CD4-positive, alpha-beta T cell treated with Interferon alpha-2 for 1 hour (primary cell): ENCODE data around the gene ACTL10.

Source experiments
- DNase-seq, 2 donors: peaks; one replicate each; pipeline ENCODE4 v3.0.0-alpha.2; 2020 to 2022

Gene ACTL10

DNA sequence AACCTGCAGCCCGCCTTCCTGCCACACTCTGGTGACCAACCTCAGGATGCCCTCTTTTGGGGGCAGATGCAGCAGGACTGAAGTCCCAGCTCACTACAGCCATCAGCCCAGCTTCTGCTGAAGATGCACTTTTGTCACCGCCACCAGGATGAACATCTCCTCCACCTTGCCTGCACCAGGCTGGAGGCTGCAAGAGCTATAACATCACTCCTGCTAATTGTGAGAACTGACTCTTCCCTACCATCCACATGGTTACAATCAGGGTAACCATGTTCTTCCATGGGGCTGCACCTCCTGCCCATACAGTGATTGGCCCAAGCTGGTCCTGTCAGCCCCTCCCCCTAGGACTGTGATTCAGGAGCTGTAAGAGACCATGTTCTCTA, 2.0 kb upstream of the ACTL10 start:
- no peak for DNase-seq

DNA sequence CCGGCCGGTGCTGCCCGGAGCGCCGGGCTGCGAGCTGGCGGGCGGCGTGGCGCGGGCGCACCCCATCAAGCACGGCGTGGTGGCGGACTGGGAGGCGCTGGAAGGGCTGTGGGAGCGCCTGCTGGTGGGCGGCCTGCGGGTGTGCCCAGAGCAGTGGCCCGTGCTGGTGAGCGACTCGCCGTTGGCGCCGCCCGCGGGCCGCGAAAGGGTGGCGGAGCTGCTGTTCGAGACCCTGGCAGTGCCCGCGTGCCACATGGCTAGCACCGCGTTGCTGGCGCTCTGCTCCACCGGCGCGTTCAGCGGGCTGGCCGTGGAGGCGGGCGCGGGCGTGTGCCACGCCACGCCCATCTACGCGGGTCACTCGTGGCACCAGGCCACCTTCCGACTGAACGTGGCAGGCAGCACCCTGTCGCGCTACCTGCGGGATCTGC, 517 bp downstream of the ACTL10 start:
- peak; percentile 28 to 54 for DNase-seq

- peak; percentile 76 to 82 for DNase-seq
Observed at GRCh38 chr20:33667676-33668465, 1.1 kb downstream of the ACTL10 start.

GRCh38 chr20:33668466-33669155, 1.9 kb downstream of the ACTL10 start:
- DNase-seq = no peak

DNA sequence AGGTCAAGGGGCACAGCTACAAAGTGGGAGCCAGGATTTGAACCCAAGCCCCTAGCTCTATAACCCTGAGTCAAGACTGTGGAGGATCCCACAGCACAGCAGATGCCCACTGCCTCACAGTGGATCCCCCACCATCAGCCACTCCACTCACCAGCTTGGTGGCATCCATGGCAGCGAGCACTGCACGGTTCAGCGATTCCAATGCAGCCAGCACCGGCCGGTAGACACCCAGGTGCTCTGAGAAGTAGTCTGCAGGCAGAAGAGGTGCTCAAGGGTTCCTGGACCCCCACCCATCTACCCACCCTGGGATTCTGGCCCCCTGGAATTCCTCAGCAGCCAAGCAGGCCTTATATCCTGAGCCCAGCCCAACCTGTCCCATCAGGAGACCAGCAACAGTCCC, 2.5 kb downstream of the ACTL10 start:
- DNase-seq = no peak

GRCh38 chr20:33669873-33670640, 3.3 kb downstream of the ACTL10 start:
- DNase-seq = no peak

DNA sequence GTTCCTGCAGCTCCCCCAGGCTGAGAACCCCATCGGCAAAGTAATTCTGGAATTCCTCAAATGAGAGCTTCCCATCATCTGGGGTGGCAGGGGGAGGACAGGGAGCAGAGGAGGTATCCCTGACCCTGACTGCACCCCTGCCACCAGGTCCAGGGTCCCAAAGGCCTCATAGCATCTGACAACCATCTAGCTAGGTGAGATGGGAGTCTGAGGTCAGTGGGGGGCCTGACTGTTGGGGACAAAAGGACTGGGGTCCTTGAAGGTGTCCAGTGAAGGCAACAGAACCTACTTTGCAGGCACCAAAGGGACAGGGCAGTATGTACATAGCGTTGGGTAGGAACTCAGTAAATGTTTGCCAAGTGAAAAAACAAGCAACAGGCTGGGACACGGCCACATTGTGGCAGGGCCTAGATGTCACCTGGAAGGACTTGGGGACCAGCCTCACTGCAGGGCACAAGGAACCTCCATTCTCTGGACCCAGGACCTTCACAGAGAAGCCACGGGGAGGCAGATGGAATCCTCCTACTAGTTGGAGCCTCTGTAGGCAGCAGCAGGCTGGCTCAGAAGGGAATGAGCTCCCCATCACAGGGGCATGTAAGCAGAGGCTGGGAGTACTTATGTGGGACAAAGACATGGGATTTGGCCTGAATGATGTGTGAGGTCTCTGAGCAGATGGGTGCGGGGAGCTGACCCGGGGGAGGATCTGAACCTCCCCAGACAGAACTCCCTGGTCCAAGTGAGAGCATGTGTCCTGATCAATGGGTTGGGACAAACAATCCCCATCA, 4.2 kb downstream of the ACTL10 start:
- no peak for DNase-seq

- DNase-seq = no peak
Observed at GRCh38 chr20:33671573-33672288, 5.0 kb downstream of the ACTL10 start.

DNA sequence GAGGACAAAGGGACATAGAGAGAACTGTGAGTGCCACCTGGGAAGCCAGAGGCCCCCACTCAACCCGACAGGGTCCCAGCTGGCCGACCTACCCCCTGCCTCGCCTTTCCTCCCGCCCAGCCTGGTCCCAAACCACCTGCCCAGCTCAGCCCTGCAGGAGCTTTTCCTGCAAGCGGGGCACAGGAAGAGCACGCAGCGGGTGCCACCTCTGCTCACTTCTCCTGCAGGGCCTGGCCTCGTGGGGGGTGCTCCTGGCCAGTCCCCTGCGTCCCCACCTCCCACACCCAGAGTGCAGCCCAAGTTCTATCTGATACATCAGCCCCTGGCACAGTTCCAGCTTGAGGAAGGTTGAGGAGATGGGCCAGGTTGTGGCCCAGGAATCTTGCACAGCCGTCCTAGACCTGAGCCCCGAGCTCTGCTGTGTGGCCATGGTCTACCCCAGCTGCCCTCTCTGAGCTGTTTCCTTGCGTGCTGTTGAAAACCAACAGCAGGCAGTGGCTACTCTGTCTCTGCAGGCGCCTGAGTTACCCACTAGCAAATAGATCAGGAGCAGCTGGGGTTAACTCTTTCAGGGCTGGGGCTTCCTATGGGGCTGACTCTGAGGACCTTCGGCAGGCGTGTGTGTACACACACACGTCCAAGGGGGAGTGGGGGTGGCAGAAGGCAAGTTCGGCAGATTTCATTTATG, 5.8 kb downstream of the ACTL10 start:
- DNase-seq = no peak

- no peak for DNase-seq
Observed at GRCh38 chr20:33673114-33673409, 6.3 kb downstream of the ACTL10 start.

DNA sequence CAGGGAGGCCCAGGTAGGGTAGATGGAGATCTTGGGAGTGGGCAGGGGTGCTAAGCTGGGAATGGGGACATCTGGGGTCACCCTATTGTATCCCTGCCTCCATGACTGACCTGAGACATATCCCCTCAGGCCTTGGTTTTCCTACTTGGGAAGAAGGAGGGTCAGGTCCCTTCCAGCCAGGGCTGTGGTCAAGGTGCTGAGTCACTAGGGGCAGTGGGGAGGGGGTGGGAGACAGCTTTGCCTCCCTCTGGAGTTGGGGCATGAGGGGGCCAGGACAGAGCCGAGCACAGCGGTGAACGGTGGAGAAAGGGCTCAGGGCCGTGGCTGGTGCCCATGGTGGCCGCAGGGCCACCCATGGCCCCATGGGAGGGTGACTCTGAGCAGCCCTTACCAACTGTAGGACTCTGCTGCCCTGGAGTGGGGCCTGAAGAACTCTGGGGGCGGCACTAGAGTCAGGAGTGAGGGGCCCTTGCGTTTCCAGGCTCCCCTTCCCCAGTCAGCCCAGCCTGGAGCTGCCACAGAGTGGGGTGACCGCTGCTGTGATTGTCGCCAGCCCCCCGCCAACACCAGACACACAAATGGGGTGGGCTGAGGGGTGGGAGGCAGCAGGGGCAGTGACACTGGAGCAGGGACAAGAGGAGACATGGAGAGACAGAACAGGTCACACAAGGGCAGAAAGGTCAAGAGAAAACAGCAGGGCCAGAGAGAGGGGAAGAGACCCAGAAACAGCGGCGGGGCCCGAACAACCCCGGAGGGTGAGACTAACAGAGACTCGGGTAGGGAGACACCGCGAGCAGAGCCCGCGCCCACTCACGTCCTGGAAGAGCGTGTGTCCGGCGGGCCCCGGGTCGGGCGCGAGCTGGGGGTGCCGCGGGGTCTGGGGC, 6.9 kb downstream of the ACTL10 start:
- DNase-seq = no peak

GRCh38 chr20:33674294-33675135, 7.8 kb downstream of the ACTL10 start, which contains the start of gene NECAB3:
TSS of gene NECAB3 (minus strand) at chr20:33674428. CDS start at chr20:33674352, 76 bp downstream.
- DNase-seq = peak; percentile 60 to 74

DNA sequence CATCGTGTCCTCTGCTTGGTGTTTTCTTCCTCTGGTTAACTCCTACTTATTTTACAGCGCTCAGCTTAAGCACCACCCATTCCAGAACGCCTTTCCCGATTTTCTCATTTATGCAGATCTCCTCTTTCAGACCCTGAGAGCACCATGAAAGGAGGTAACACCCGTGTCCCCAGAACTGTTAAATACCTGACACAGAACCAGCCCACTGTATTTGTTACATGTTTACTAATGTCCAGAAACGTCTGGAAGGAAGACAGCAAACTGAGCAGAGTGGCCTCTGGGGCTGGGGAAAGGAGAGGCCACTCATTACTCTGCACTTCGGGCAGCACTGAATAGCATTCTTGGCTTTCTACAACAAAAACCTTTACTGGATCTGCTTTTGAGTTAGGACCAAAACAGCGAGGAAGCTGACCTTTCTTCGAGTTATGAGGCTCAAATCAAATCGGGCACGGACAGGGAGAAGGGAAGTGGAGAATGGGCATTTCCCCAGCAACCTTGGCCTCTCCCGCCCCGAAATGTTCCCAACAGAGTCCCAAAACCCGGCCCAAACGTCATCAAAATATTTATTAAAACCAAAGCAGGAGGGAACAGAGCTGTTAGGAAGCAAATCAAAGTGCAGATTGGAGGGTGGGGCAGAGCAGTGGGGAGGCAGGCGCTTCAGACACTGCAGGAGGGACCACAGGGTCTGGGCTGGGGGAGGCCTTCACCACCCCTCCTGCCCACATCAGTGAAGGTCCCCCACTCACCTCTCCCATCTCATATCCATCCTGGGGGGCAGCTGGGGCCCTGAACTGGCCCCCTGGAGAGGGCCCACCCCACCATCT, 8.6 kb downstream of the ACTL10 start:
- no peak for DNase-seq

- no peak for DNase-seq
Observed at GRCh38 chr20:33676121-33676520, 9.4 kb downstream of the ACTL10 start.

GRCh38 chr20:33676652-33677645, 10.2 kb downstream of the ACTL10 start:
- no peak for DNase-seq

DNA sequence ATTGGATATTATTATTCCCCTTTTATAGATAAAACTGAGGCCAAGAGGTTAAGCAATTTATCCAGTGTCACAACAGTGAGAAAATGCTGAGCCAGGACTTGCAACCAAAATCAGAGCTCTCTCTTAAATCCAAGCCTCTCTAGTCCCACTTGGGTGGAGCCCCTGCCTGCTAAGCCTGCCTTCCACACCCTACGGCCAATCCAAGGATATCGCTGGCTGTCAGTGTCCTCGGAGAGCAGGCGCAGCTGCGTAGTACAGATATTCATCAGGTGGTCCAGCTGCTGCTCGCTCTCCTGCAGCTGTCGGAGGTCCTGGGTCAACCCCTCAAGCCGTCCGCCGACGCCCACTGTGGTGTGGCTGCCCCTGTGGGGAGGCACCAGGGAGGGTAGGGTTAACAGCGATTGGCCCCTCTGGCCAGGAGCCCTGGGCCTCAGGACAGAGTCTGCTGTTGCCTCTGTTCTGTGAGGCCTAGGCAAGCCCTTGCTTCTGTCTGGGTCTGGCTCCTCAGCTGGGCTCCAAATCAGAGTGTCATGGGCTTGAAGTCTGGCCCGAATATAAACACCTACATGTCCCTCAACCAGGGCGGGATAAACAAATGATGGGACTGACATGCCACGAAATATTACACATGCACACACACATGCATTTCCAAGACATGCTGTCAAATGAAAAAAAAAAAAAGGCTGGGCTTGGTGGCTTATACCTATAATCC, 11.4 kb downstream of the ACTL10 start:
- no peak for DNase-seq
